ENCODE measurements around the gene SERPINA12. TPM values are rescaled to one million over a fixed set of nuclear protein-coding genes. Genes with fewer than 3 reads are reported as not detected.

SERPINA12 gene
- not detected in 2 replicates for total RNA-seq

GRCh38 chr14:94509356-94509755 is at the start of gene SERPINA12:
TSS of gene SERPINA12 (minus strand) at chr14:94509469. CDS start at chr14:94498397, 11,072 bp downstream.

GRCh38 chr14:94476023-94476422 is 33.2 kb downstream of the SERPINA12 start, which contains the start of gene SERPINA9:
TSS of gene SERPINA9 (minus strand) at chr14:94476197. CDS start at chr14:94469840, 6,357 bp downstream.

Other genes with a start within 250 kb of the SERPINA12 start
- not detected in 2 replicates for gene SERPINA10, start 216.2 kb downstream of the SERPINA12 start, total RNA-seq
- gene SERPINA6, start 186.1 kb downstream of the SERPINA12 start, total RNA-seq = not detected in 2 replicates
- gene SERPINA2, start 142.8 kb downstream of the SERPINA12 start, total RNA-seq = not detected in 2 replicates
- gene SERPINA1, start 120.9 kb downstream of the SERPINA12 start, total RNA-seq = 0.22 TPM in 1 of 2 replicates, not detected in the other
- not detected in 2 replicates for gene SERPINA11, start 56.7 kb downstream of the SERPINA12 start, total RNA-seq
- gene SERPINA9, start 33.3 kb downstream of the SERPINA12 start, total RNA-seq = 0.43 TPM in 1 of 2 replicates, not detected in the other
- gene SERPINA4, start 52.0 kb upstream of the SERPINA12 start, total RNA-seq = not detected in 2 replicates
- not detected in 2 replicates for gene SERPINA5, start 72.0 kb upstream of the SERPINA12 start, total RNA-seq
- under 0.01 and 0.14 TPM in 2 replicates for gene SERPINA3, start 102.9 kb upstream of the SERPINA12 start, total RNA-seq